22Rv1 (cell line): ENCODE data around the gene MAP7D3.

Experiments
- CTCF ChIP-seq: fragments of 450-650 bp; IDR thresholded peaks from 2 replicates; pipeline ENCODE4 v1.5.1; 2017; ENCODE audit warnings: mild to moderate bottlenecking
- ZFX ChIP-seq: fragments of 450-650 bp; IDR thresholded peaks from 2 replicates; pipeline ENCODE4 v1.6.1; 2017; ENCODE audit warnings: antibody characterized with exemption, borderline replicate concordance

GRCh38 chrX:136250191-136251040 is 784 bp downstream of the MAP7D3 start:
- TF ChIP-seq CTCF, result no peak
- TF ChIP-seq ZFX, result no peak
